ENCODE results near the gene DAGLB.

Gene DAGLB

GRCh38 chr7:6367701-6368211 lies 80.0 kb downstream of the DAGLB start:
- no peak for DNase-seq (ENCODE audit: low read depth in 2 of 2)

GRCh38 chr7:6365451-6365850 lies 82.3 kb downstream of the DAGLB start:
- DNase-seq (ENCODE audit: low read depth in 2 of 2) = no peak

GRCh38 chr7:6360841-6361240 lies 86.9 kb downstream of the DAGLB start:
- DNase-seq (ENCODE audit: low read depth in 2 of 2) = no peak

GRCh38 chr7:6359734-6360133 lies 88.0 kb downstream of the DAGLB start:
- no peak for DNase-seq (ENCODE audit: low read depth in 2 of 2)

Data from stimulated activated CD8-positive, alpha-beta memory T cell treated with anti-CD3 and anti-CD28 coated beads, Interleukin-15, amount 100 ng/mL, for 4 hours (primary cell).